ENCODE measurements around the gene MRPL55.

- TF ChIP-seq EZH2 (IDR thresholded peaks at IDR 0.05; ENCODE audit: borderline replicate concordance, low read length): no peak
- TF ChIP-seq, protein P1, sequence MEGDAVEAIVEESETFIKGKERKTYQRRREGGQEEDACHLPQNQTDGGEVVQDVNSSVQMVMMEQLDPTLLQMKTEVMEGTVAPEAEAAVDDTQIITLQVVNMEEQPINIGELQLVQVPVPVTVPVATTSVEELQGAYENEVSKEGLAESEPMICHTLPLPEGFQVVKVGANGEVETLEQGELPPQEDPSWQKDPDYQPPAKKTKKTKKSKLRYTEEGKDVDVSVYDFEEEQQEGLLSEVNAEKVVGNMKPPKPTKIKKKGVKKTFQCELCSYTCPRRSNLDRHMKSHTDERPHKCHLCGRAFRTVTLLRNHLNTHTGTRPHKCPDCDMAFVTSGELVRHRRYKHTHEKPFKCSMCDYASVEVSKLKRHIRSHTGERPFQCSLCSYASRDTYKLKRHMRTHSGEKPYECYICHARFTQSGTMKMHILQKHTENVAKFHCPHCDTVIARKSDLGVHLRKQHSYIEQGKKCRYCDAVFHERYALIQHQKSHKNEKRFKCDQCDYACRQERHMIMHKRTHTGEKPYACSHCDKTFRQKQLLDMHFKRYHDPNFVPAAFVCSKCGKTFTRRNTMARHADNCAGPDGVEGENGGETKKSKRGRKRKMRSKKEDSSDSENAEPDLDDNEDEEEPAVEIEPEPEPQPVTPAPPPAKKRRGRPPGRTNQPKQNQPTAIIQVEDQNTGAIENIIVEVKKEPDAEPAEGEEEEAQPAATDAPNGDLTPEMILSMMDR (conservative IDR thresholded peaks at IDR 0.05 in 1 of 2, IDR thresholded peaks at IDR 0.05 in 1 of 2; ENCODE audit: extremely low read depth in 1 of 2, insufficient read depth in 1 of 2, low read depth in 1 of 2, low read length in 2 of 2): no peak
These were observed 42.3 kb upstream of the MRPL55 start for GRCh38 chr1:228151180-228151925.
